CD14-positive monocyte (primary cell): ENCODE measurements around the gene AGRP. TPM values are rescaled to one million over a fixed set of nuclear protein-coding genes. Genes with fewer than 3 reads are reported as not detected.

Experiments
- DNase-seq, 3 donors: peaks; one replicate each; pipeline ENCODE4 v3.0.0-alpha.2; 2011 to 2022
- H2AFZ ChIP-seq: 2 replicates; pipeline ENCODE4 v1.6.0; 2012; ENCODE audit warnings: mild to moderate bottlenecking, low read depth, low read length, inconsistent platforms; ENCODE audit not compliant: insufficient read depth, poor library complexity, severe bottlenecking
- H3K27ac ChIP-seq, 2 donors: 1 replicate in 1 of 2; 2 replicates in 1 of 2; pipeline ENCODE4 v1.5.1; 2012 to 2013; ENCODE audit warnings: low read length in 2 of 2, control low read depth in 1 of 2, inconsistent platforms in 1 of 2, low read depth in 1 of 2, mild to moderate bottlenecking in 1 of 2
- H3K27me3 ChIP-seq, 2 donors: one replicate each; pipeline versions ENCODE4 v1.6.0 to v1.6.1; 2011 to 2013; ENCODE audit warnings: low read length in 2 of 2; ENCODE audit not compliant: control insufficient read depth in 2 of 2, insufficient read depth in 2 of 2
- H3K36me3 ChIP-seq, 2 donors: replicated peaks in 1 of 2; 1 replicate in 1 of 2; 2 replicates in 1 of 2; pipeline versions ENCODE4 v1.5.1 to v1.6.1; 2012 to 2013; ENCODE audit warnings: low read length in 2 of 2, control low read depth in 1 of 2, inconsistent platforms in 1 of 2, mild to moderate bottlenecking in 1 of 2; ENCODE audit not compliant: insufficient read depth in 2 of 2, control insufficient read depth in 1 of 2
- H3K4me1 ChIP-seq, 2 donors: 1 replicate in 1 of 2; 2 replicates in 1 of 2; pipeline versions ENCODE4 v1.5.1 to v1.6.1; 2012 to 2013; ENCODE audit warnings: low read length in 2 of 2, control low read depth in 1 of 2, inconsistent platforms in 1 of 2, mild to moderate bottlenecking in 1 of 2, moderate library complexity in 1 of 2; ENCODE audit not compliant: insufficient read depth in 2 of 2, control insufficient read depth in 1 of 2
- H3K4me2 ChIP-seq: replicated peaks from 2 replicates; pipeline ENCODE3; 2012; ENCODE audit warnings: low read length, moderate library complexity, mild to moderate bottlenecking; ENCODE audit not compliant: poor library complexity, severe bottlenecking; ENCODE audit errors: extremely low read depth
- H3K4me3 ChIP-seq, 3 experiments: fragments of 200-600 bp in 1 of 3; sonication (generic) in 1 of 3; replicated peaks in 1 of 3; 1 replicate in 2 of 3; 2 replicates in 1 of 3; pipeline ENCODE4 v1.5.1; 2011 to 2013; ENCODE audit warnings: low read length in 3 of 3, mild to moderate bottlenecking in 3 of 3, control low read depth in 2 of 3, low read depth in 2 of 3, inconsistent platforms in 1 of 3, moderate library complexity in 1 of 3
- H3K79me2 ChIP-seq: 2 replicates; pipeline ENCODE4 v1.6.0; 2012; ENCODE audit warnings: mild to moderate bottlenecking, control low read depth, inconsistent platforms, low read length, moderate library complexity; ENCODE audit not compliant: insufficient read depth
- H3K9ac ChIP-seq: 2 replicates; pipeline ENCODE4 v1.6.0; 2017; ENCODE audit warnings: low read length, mild to moderate bottlenecking; ENCODE audit not compliant: insufficient read depth, poor library complexity, severe bottlenecking
- H3K9me3 ChIP-seq, 2 donors: replicated peaks in 1 of 2; 1 replicate in 1 of 2; 2 replicates in 1 of 2; pipeline versions ENCODE4 v1.5.1 to v1.6.1; 2012 to 2013; ENCODE audit warnings: low read length in 2 of 2, control low read depth in 1 of 2; ENCODE audit not compliant: control insufficient read depth in 1 of 2, insufficient read depth in 1 of 2
- H4K20me1 ChIP-seq: 2 replicates; pipeline ENCODE4 v1.6.0; 2012; ENCODE audit warnings: mild to moderate bottlenecking, low read length, control low read depth, moderate library complexity; ENCODE audit not compliant: insufficient read depth
- H3K27ac Mint-ChIP-seq, 7 donors: one replicate each; pipeline ENCODE4 v1.8.0; 2020; ENCODE audit warnings: mild to moderate bottlenecking in 7 of 7, mixed read lengths in 7 of 7, moderate library complexity in 6 of 7, inconsistent platforms in 2 of 7
- H3K27me3 Mint-ChIP-seq, 3 donors: one replicate each; pipeline ENCODE4 v1.8.0; 2021 to 2022; ENCODE audit warnings: low read depth in 3 of 3, mild to moderate bottlenecking in 3 of 3, mixed read lengths in 3 of 3, moderate library complexity in 3 of 3, inconsistent platforms in 1 of 3
- H3K36me3 Mint-ChIP-seq, 2 donors: one replicate each; pipeline ENCODE4 v1.8.0; 2020; ENCODE audit warnings: mixed read lengths in 2 of 2, inconsistent platforms in 1 of 2, mild to moderate bottlenecking in 1 of 2
- H3K4me1 Mint-ChIP-seq: one replicate; pipeline ENCODE4 v1.8.0; 2020; ENCODE audit warnings: mild to moderate bottlenecking, mixed read lengths
- H3K4me3 Mint-ChIP-seq, 2 donors: one replicate each; pipeline ENCODE4 v1.8.0; 2020; ENCODE audit warnings: mild to moderate bottlenecking in 2 of 2, mixed read lengths in 2 of 2, moderate library complexity in 1 of 2
- H3K9me3 Mint-ChIP-seq, 7 donors: one replicate each; pipeline ENCODE4 v1.8.0; 2020 to 2022; ENCODE audit warnings: mixed read lengths in 7 of 7, mild to moderate bottlenecking in 6 of 7, moderate library complexity in 6 of 7, inconsistent platforms in 2 of 7
- CTCF ChIP-seq: fragments of 200-600 bp; IDR thresholded peaks from one replicate; pipeline ENCODE4 v1.8.0; 2022; ENCODE audit warnings: antibody characterized with exemption, mild to moderate bottlenecking
- WGBS: methylation state at CpG from one replicate; pipeline ENCODE4 v1.1.5; 2013; ENCODE audit warnings: missing lambda C conversion rate; ENCODE audit not compliant: insufficient coverage; 5-methylcytosine and 5-hydroxymethylcytosine counted together
- intact Hi-C, 2 donors: fragments of 100-400 bp; cut with micrococcal nuclease; formaldehyde crosslinking; loops; one replicate each; pipeline versions ENCODE4 v1.15.0 to v1.15.1; 2023
- polyA plus RNA-seq, 3 donors: library from polyadenylated mRNA; depleted of rRNA in 1 of 3; unstranded in 2 of 3; stranded (reverse) in 1 of 3; fragments of 300-500 nt in 2 of 3; fragments of >200 nt in 1 of 3; fragmentation: Illumina TruSeq in 2 of 3; gene quantifications; 1 replicate in 2 of 3; 2 replicates in 1 of 3; pipeline ENCODE4 v1.2.3, GENCODE V29; 2012 to 2021

Gene AGRP
- polyA plus RNA-seq, 3 donors: 0.32 to 0.54 TPM; not detected in 1

GRCh38 chr16:67517155-67517445 is 33.8 kb upstream of the AGRP start:
- Histone ChIP-seq H3K4me2 (no peak overlapping the region), H3K9ac (no peak overlapping the region), H3K79me2 (no peaks in the 10 kb centered on the region), H3K4me3 (no peak overlapping the region), H3K27ac (peak overlapping the region; percentile 9 to 40), H2AFZ (no peak overlapping the region), H4K20me1 (no peaks in the 10 kb centered on the region), H3K27me3 (no peaks in the 10 kb centered on the region), H3K4me1 (peaks cover 54 to 57% of the 10 kb centered on the region in 2 donors), H3K36me3 (no peaks in the 10 kb centered on the region), H3K9me3 (no peaks in the 10 kb centered on the region)
- intact Hi-C loops: loop anchor here in 1 of 2 donors (5.0 kb wide), 1 partner anchor 35 kb away; the partner anchor contains the start of genes AGRP and ATP6V0D1
- peak overlapping the region in 1 of 2 donors; percentile 40 for H3K4me3 Mint-ChIP-seq
- peaks cover 0 to 3% of the 10 kb centered on the region in 2 donors for H3K36me3 Mint-ChIP-seq
- peaks cover 52% of the 10 kb centered on the region for H3K4me1 Mint-ChIP-seq
- WGBS: 0% methylated on average over 2 of the region's 3 CpGs
- H3K27me3 Mint-ChIP-seq: peaks cover 0 to 2% (median 1%) of the 10 kb centered on the region in 3 donors
- no peak for TF ChIP-seq CTCF
- H3K27ac Mint-ChIP-seq: peak overlapping the region in 6 of 7 donors; percentile 3 to 84 (median 76)
- DNase-seq: peak; percentile 36 to 77 (median 63)
- H3K9me3 Mint-ChIP-seq: peaks cover 0 to 3% (median 0%) of the 10 kb centered on the region in 7 donors

- Mint-ChIP-seq H3K4me1 (peaks cover 48% of the 10 kb centered on the region), H3K9me3 (peaks cover 0 to 3% (median 0%) of the 10 kb centered on the region in 7 donors), H3K4me3 (peak overlapping the region in 1 of 2 donors; percentile 40), H3K36me3 (peaks cover 0 to 3% of the 10 kb centered on the region in 2 donors), H3K27ac (peak overlapping the region in 5 of 7 donors; percentile 3 to 84 (median 69)), H3K27me3 (peaks cover 0 to 3% (median 2%) of the 10 kb centered on the region in 3 donors)
- Histone ChIP-seq H4K20me1 (no peaks in the 10 kb centered on the region), H3K4me2 (no peak overlapping the region), H3K79me2 (no peaks in the 10 kb centered on the region), H3K9ac (no peak overlapping the region), H3K27ac (peak overlapping the region; percentile 9 to 40), H3K36me3 (no peaks in the 10 kb centered on the region), H3K4me1 (peaks cover 51 to 52% of the 10 kb centered on the region in 2 donors), H3K9me3 (no peaks in the 10 kb centered on the region), H3K27me3 (no peaks in the 10 kb centered on the region), H3K4me3 (no peak overlapping the region), H2AFZ (no peak overlapping the region)
- 87% methylated on average over 3 of the region's 12 CpGs for WGBS
- no peak for DNase-seq
- intact Hi-C loops: loop anchor here in 1 of 2 donors (5.0 kb wide), 1 partner anchor 34 kb away; the partner anchor contains the start of genes AGRP and ATP6V0D1
- TF ChIP-seq CTCF: no peak
Measured at GRCh38 chr16:67516296-67517154, 33.2 kb upstream of the AGRP start.
